Tibial nerve (tissue), 4 donors: ENCODE data around the gene RUNX1. TPM values are rescaled to one million over a fixed set of nuclear protein-coding genes. Genes with fewer than 3 reads are reported as not detected.

Experiments used
- DNase-seq, 2 donors: peaks; one replicate each; pipeline ENCODE4 v3.0.0-alpha.2; 2019; ENCODE audit warnings: low spot score in 2 of 2
- H3K27ac ChIP-seq, 4 donors: fragments of 200-600 bp; sonication (generic) in 3 of 4; one replicate each; pipeline ENCODE4 v1.5.1; 2017 to 2019; ENCODE audit warnings: mild to moderate bottlenecking in 1 of 4
- H3K27me3 ChIP-seq, 2 donors: fragments of 200-600 bp; sonication (generic) in 1 of 2; one replicate each; pipeline versions ENCODE4 v1.5.1 to v1.6.0; 2017 to 2019
- H3K36me3 ChIP-seq, 3 donors: fragments of 200-600 bp; sonication (generic); one replicate each; pipeline ENCODE4 v1.5.1; 2018 to 2019
- H3K4me1 ChIP-seq, 4 donors: fragments of 200-600 bp; sonication (generic) in 3 of 4; one replicate each; pipeline ENCODE4 v1.5.1; 2017 to 2019
- H3K4me3 ChIP-seq, 4 donors: fragments of 200-600 bp; sonication (generic) in 3 of 4; one replicate each; pipeline ENCODE4 v1.5.1; 2017 to 2019; ENCODE audit warnings: mild to moderate bottlenecking in 1 of 4, moderate library complexity in 1 of 4
- H3K9me3 ChIP-seq, 4 donors: fragments of 200-600 bp; sonication (generic) in 3 of 4; one replicate each; pipeline ENCODE4 v1.5.1; 2017 to 2019
- EP300 ChIP-seq, 2 donors: sonication (generic); formaldehyde crosslinking; IDR thresholded peaks; one replicate each; pipeline ENCODE4 v1.6.1; 2017; ENCODE audit warnings: antibody characterized with exemption in 2 of 2, mild to moderate bottlenecking in 1 of 2
- POLR2A ChIP-seq, 2 donors: fragments of 450-650 bp; IDR thresholded peaks; one replicate each; pipeline ENCODE4 v1.6.1; 2017; ENCODE audit warnings: antibody characterized with exemption in 2 of 2, mild to moderate bottlenecking in 2 of 2, moderate library complexity in 2 of 2
- WGBS, 2 donors: methylation state at CpG; one replicate each; pipeline ENCODE4 v1.1.5; 2018; 5-methylcytosine and 5-hydroxymethylcytosine counted together
- total RNA-seq, 4 donors: library from RNA; depleted of rRNA; stranded (reverse); fragments of >200 nt; gene quantifications; one replicate each; pipeline ENCODE4 v1.1.0, GENCODE V29; 2016
- TF ChIP-seq, protein P1 (sequence below), 5 experiments: fragments of 200-600 bp in 3 of 5; fragments of 450-650 bp in 2 of 5; sonication (generic) in 3 of 5; IDR thresholded peaks; one replicate each; pipeline ENCODE4 v1.5.1; 2016 to 2019; ENCODE audit warnings: antibody characterized with exemption in 5 of 5, mild to moderate bottlenecking in 3 of 5, moderate library complexity in 2 of 5

RUNX1 gene
- total RNA-seq, 4 donors from 2014 or later, result 23.6 to 36.9 (median 26.3) TPM

DNA sequence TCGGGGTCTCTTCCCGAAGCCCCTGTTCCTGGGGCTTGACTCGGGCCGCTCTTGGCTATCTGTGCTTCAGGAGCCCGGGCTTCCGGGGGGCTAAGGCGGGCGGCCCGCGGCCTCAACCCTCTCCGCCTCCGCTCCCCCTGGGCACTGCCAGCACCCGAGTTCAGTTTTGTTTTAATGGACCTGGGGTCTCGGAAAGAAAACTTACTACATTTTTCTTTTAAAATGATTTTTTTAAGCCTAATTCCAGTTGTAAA lies 158.7 kb downstream of the RUNX1 start:
- Histone ChIP-seq H3K27me3 (peaks cover 0 to 37% of the 10 kb centered on the region in 2 donors), H3K9me3 (no peaks in the 10 kb centered on the region)

DNA sequence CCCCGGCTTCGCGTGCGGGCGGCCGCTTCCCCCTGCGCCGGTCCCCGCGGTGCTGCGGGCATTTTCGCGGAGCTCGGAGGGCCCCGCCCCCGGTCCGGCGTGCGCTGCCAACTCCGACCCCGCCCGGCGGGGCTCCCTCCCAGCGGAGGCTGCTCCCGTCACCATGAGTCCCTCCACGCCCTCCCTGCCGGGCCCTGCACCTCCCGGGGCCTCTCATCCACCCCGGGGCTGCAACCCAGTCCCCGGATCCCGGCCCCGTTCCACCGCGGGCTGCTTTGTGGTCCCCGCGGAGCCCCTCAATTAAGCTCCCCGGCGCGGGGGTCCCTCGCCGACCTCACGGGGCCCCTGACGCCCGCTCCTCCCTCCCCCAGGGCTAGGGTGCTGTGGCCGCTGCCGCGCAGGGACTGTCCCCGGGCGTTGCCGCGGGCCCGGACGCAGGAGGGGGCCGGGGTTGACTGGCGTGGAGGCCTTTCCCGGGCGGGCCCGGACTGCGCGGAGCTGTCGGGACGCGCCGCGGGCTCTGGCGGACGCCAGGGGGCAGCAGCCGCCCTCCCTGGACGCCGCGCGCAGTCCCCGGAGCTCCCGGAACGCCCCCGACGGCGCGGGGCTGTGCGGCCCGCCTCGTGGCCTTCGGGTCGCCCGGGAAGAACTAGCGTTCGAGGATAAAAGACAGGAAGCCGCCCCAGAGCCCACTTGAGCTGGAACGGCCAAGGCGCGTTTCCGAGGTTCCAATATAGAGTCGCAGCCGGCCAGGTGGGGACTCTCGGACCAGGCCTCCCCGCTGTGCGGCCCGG lies 159.2 kb downstream of the RUNX1 start:
- 0 to 1% methylated on average over 15 to 41 of the region's 98 CpGs for WGBS, 2 donors
- Histone ChIP-seq H3K9me3 (no peaks in the 10 kb centered on the region), H3K27me3 (peaks cover 0 to 37% of the 10 kb centered on the region in 2 donors), H3K27ac (peak overlapping the region; percentile 58 to 96 (median 90)), H3K4me1 (peaks cover 0 to 51% (median 2%) of the 10 kb centered on the region in 4 donors), H3K36me3 (no peaks in the 10 kb centered on the region), H3K4me3 (peak overlapping the region; percentile 62 to 93 (median 90))
- TF ChIP-seq POLR2A (IDR thresholded peaks at IDR 0.05), result no peak
- TF ChIP-seq, protein P1, sequence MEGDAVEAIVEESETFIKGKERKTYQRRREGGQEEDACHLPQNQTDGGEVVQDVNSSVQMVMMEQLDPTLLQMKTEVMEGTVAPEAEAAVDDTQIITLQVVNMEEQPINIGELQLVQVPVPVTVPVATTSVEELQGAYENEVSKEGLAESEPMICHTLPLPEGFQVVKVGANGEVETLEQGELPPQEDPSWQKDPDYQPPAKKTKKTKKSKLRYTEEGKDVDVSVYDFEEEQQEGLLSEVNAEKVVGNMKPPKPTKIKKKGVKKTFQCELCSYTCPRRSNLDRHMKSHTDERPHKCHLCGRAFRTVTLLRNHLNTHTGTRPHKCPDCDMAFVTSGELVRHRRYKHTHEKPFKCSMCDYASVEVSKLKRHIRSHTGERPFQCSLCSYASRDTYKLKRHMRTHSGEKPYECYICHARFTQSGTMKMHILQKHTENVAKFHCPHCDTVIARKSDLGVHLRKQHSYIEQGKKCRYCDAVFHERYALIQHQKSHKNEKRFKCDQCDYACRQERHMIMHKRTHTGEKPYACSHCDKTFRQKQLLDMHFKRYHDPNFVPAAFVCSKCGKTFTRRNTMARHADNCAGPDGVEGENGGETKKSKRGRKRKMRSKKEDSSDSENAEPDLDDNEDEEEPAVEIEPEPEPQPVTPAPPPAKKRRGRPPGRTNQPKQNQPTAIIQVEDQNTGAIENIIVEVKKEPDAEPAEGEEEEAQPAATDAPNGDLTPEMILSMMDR (IDR thresholded peaks at IDR 0.05), result peak; percentile 89 to 98 (median 95)
- TF ChIP-seq EP300 (IDR thresholded peaks at IDR 0.05), result peak in 1 of 2 donors; percentile 44
- DNase-seq, result peak; percentile 47 to 54

More for the DNA sequence above, 158.7 kb downstream of the RUNX1 start:
- peak overlapping the region in 3 of 4 donors; percentile 85 to 96 (median 95) for H3K27ac ChIP-seq
- peaks cover 0 to 51% (median 2%) of the 10 kb centered on the region in 4 donors for H3K4me1 ChIP-seq
- no peak for TF ChIP-seq POLR2A (IDR thresholded peaks at IDR 0.05)
- peak overlapping the region; percentile 62 to 93 (median 90) for H3K4me3 ChIP-seq
- no peak for DNase-seq
- 12 to 17% methylated on average over 13 to 14 of the region's 14 CpGs for WGBS, 2 donors
- H3K36me3 ChIP-seq, result no peaks in the 10 kb centered on the region

DNA sequence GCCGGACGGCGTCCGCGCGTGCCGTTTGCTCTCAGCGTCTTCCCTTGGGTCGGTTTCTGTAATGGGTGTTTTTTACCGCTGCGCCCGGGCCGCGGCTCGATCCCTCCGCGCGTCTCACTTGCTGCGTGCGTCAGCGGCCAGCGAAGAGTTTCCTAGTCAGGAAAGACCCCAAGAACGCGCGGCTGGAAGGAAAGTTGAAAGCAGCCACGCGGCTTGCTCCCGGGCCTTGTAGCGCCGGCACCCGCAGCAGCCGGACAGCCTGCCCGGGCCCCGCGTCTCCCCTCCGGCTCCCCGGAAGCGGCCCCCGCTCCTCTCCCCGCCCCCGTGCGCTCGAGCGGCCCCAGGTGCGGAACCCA lies 159.8 kb downstream of the RUNX1 start:
- Histone ChIP-seq H3K4me3 (peak overlapping the region; percentile 62 to 93 (median 90)), H3K36me3 (no peaks in the 10 kb centered on the region), H3K27me3 (peaks cover 3 to 37% of the 10 kb centered on the region in 2 donors), H3K27ac (peak overlapping the region; percentile 58 to 96 (median 90)), H3K9me3 (no peaks in the 10 kb centered on the region), H3K4me1 (peaks cover 0 to 51% (median 2%) of the 10 kb centered on the region in 4 donors)
- TF ChIP-seq, protein P1 (IDR thresholded peaks at IDR 0.05), result no peak
- peak in 1 of 2 donors; percentile 9 for TF ChIP-seq EP300 (IDR thresholded peaks at IDR 0.05)
- no peak for DNase-seq
- WGBS, 2 donors, result 0 to 1% methylated on average over 4 to 30 of the region's 45 CpGs

DNA sequence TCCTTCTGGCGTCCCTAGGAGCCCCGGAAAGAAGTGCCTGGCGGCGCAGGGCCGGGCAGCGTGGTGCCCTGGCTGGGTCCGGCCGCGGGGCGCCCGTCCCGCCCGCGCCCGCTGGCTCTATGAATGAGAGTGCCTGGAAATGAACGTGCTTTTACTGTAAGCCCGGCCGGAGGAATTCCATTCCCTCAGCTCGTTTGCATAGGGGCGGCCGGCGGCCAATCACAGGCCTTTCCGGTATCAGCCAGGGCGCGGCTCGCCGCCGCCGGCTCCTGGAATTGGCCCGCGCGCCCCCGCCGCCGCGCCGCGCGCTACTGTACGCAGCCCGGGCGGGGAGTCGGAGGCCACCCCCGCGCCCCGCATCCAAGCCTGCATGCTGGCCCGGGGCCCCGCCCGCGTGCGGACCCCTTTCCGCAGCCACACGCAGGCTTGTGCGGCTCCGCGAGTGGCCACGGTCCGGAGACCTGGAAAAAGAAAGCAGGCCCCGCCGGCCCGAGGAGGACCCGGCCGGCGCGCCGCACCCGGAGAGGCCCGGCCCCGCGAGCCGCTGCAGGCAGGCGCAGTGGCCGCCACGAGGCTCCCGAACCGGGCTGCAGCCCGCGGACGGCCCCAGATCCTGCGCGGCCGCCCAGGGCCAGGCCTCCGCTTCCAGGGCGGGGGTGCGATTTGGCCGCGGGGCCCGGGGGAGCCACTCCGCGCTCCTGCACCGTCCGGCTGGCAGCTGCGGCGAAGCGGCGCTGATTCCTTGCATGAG lies 160.4 kb downstream of the RUNX1 start:
- Histone ChIP-seq H3K36me3 (no peaks in the 10 kb centered on the region), H3K27me3 (peaks cover 3 to 34% of the 10 kb centered on the region in 2 donors), H3K4me3 (peak overlapping the region; percentile 62 to 93 (median 90)), H3K4me1 (peaks cover 0 to 51% (median 2%) of the 10 kb centered on the region in 4 donors), H3K27ac (peak overlapping the region; percentile 58 to 96 (median 90)), H3K9me3 (no peaks in the 10 kb centered on the region)
- TF ChIP-seq POLR2A (IDR thresholded peaks at IDR 0.05) (peak; percentile 94 to 95), EP300 (IDR thresholded peaks at IDR 0.05) (peak in 1 of 2 donors; percentile 86)
- TF ChIP-seq, protein P1 (IDR thresholded peaks at IDR 0.05), result peak in 2 of 5 experiments; percentile 36 to 37
- DNase-seq, result peak; percentile 88 to 91
- 0 to 1% methylated on average over 4 to 39 of the region's 96 CpGs for WGBS, 2 donors

DNA sequence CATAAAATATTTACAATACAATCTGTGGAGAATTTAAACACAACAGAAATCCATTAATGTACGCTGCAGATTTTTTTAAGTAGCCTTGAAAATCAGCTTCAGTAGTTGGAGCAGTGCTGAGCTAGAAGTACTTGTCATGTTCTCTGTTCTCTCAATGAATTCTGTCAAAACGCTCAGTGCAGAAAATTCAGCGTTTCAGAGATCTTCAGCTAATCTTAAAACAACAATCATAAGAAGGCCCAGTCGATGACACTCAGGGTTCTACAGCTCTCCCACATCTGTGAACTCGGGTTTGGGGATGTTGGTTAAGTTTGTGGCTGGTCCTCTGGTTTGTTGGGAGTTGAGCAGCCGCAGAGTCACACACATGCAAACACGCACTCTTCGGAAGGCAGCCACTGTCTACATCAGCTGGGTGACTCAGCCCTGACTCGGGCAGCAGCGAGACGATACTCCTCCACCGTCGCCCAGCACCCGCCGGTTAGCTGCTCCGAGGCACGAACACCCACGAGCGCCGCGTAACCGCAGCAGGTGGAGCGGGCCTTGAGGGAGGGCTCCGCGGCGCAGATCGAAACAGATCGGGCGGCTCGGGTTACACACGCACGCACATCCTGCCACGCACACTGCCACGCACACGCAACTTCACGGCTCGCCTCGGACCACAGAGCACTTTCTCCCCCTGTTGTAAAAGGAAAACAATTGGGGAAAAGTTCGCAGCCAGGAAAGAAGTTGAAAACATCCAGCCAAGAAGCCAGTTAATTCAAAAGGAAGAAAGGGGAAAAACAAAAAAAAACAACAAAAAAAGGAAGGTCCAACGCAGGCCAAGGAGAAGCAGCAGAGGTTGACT lies 161.2 kb downstream of the RUNX1 start:
- 1% methylated on average over 24 to 40 of the region's 40 CpGs for WGBS, 2 donors
- H3K4me1 ChIP-seq, result peaks cover 0 to 56% (median 2%) of the 10 kb centered on the region in 4 donors

More for the DNA sequence above, 161.2 kb downstream of the RUNX1 start:
- Histone ChIP-seq H3K27me3 (peaks cover 3 to 26% of the 10 kb centered on the region in 2 donors), H3K9me3 (no peaks in the 10 kb centered on the region), H3K27ac (peak overlapping the region; percentile 42 to 95 (median 88)), H3K4me3 (peak overlapping the region; percentile 62 to 93 (median 82)), H3K36me3 (no peaks in the 10 kb centered on the region)
- TF ChIP-seq EP300 (IDR thresholded peaks at IDR 0.05) (peak in 1 of 2 donors; percentile 37), POLR2A (IDR thresholded peaks at IDR 0.05) (no peak)
- TF ChIP-seq, protein P1 (IDR thresholded peaks at IDR 0.05), result no peak
- peak; percentile 54 to 65 for DNase-seq
